Measurements from ENCODE around the gene CHST9. TPM values are rescaled to one million over a fixed set of nuclear protein-coding genes. Genes with fewer than 3 reads are reported as not detected.

Gene CHST9
- total and polyA plus RNA-seq, 2 of the 13 experiments (the other 11 are each of a cell fraction or from before 2014, with no cell fraction given) = 3.2 to 9.6 TPM

- TF ChIP-seq TRIM24 (CRISPR knock-in tag; IDR thresholded peaks at IDR 0.05) = no peak
- TF ChIP-seq NR2F2 (IDR thresholded peaks at IDR 0.05; ENCODE audit: borderline replicate concordance, low read depth) = no peak
- no peak for TF ChIP-seq HOMEZ (CRISPR knock-in tag; IDR thresholded peaks at IDR 0.05; ENCODE audit: low read depth)
- no peak for TF ChIP-seq ZNF431 (CRISPR knock-in tag; IDR thresholded peaks at IDR 0.05; ENCODE audit: borderline replicate concordance, low read depth)
- no peak for TF ChIP-seq ZNF326 (CRISPR knock-in tag; IDR thresholded peaks at IDR 0.05; ENCODE audit: borderline replicate concordance)
Observed at GRCh38 chr18:26909599-26910290, 275.4 kb downstream of the CHST9 start (continued).

DNA sequence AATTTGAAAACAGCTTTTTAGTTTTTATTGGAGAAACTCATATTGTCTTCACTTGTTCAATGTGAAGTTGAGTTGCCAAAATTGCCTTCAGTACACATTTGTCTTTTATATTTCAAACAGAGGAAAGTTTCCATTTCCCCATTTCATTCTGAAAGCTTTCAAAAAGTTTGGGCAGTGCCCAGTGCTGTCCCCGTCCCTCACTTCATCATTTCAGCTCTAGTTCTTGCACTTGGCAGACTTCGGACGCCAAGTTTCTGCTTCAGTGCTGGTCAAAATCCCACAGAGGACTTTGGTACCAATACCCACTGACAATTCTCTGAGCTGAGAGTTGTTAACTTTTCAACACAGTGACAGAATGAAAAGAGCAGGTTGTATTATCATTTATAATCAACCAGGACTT, 276.2 kb downstream of the CHST9 start:
- CTCF ChIA-PET (ENCODE audit: low intra/inter-chr PET ratio, low total read pairs) = no interaction called here
- DNase-seq (ENCODE audit: low spot score) (no peak), FAIRE-seq (no peak), ATAC-seq (no peak)
- Histone ChIP-seq H4K20me1 (ENCODE audit: insufficient read depth, low read length) (no peaks in the 10 kb centered on the region), H3K9me3 (ENCODE audit: low read length) (peaks cover 3% of the 10 kb centered on the region; the same call in 1 of the 2 replicates), H3K27me3 (ENCODE audit: control insufficient read depth in 1 of 2, insufficient read depth in 2 of 2, low read length in 2 of 2) (no peaks in the 10 kb centered on the region), H3K4me3 (replicated peaks in 1 of 3; ENCODE audit: insufficient read depth in 1 of 3, low read depth in 2 of 3, low read length in 3 of 3) (no peak overlapping the region), H3K4me2 (ENCODE audit: low read depth, low read length) (no peak overlapping the region), H3K27ac (ENCODE audit: extremely low read length, insufficient read depth, low read length) (no peak overlapping the region), H3K9ac (ENCODE audit: insufficient read depth, low read depth, low read length) (no peak overlapping the region), H2AFZ (ENCODE audit: low read length) (no peak overlapping the region), H3K4me1 (ENCODE audit: insufficient read depth, low read length) (no peaks in the 10 kb centered on the region; the same call in 1 of the 2 replicates), H3K79me2 (ENCODE audit: insufficient read depth, low read length) (no peaks in the 10 kb centered on the region), H3K36me3 (replicated peaks in 1 of 2; ENCODE audit: control insufficient read depth in 1 of 2, insufficient read depth in 2 of 2, low read length in 2 of 2) (no peaks in the 10 kb centered on the region; a peak in 1 of 5 replicates)
- TF ChIP-seq POLR2AphosphoS2 (IDR thresholded peaks at IDR 0.05; ENCODE audit: low read depth, low read length) = no peak
- no peak for TF ChIP-seq TOE1 (CRISPR knock-in tag; IDR thresholded peaks at IDR 0.05)
- TF ChIP-seq TBP (CRISPR knock-in tag; IDR thresholded peaks at IDR 0.05) = no peak
- no peak for TF ChIP-seq SNAI1 (CRISPR knock-in tag; IDR thresholded peaks at IDR 0.05; ENCODE audit: borderline replicate concordance)
- POLR2A ChIA-PET = no interaction called here
- intact Hi-C loops (cut with micrococcal nuclease; ENCODE audit: unreplicated experiment) = no loop called here
- BruUV-seq (replicated peaks) = no TSS peak
- in situ Hi-C loops (cut with HindIII; ENCODE audit: extremely low pct_ligation_motif_present, low pct_unique_long_range_greater_than_20kb) = no loop called here
- 54% methylated on average over 3 of the region's 3 CpGs for WGBS (ENCODE audit: low lambda C conversion rate)
